Activated T-cell treated with anti-CD3 and anti-CD28 coated beads for 4 hours (primary cell): Measurements from ENCODE around the gene PRKD1.
"Not testable (repeated sequence)": the region's sequence is repeated elsewhere in the genome, so short reads cannot be mapped to it uniquely, and the experiment has no call there.

Experiments used
- DNase-seq: peaks from one replicate; pipeline ENCODE4 v3.0.0-alpha.2; 2020

PRKD1 gene

GRCh38 chr14:29735459-29735858, 192.2 kb downstream of the PRKD1 start:
- DNase-seq = no peak

GRCh38 chr14:29734732-29735131, 192.9 kb downstream of the PRKD1 start:
- no peak for DNase-seq

GRCh38 chr14:29726560-29727331, 200.9 kb downstream of the PRKD1 start:
- not testable (repeated sequence) for DNase-seq

- no peak for DNase-seq
Observed at GRCh38 chr14:29724991-29725390, 202.7 kb downstream of the PRKD1 start.

GRCh38 chr14:29722831-29723230, 204.8 kb downstream of the PRKD1 start:
- DNase-seq = no peak

- no peak for DNase-seq
Observed at GRCh38 chr14:29721586-29721985, 206.1 kb downstream of the PRKD1 start.

DNA sequence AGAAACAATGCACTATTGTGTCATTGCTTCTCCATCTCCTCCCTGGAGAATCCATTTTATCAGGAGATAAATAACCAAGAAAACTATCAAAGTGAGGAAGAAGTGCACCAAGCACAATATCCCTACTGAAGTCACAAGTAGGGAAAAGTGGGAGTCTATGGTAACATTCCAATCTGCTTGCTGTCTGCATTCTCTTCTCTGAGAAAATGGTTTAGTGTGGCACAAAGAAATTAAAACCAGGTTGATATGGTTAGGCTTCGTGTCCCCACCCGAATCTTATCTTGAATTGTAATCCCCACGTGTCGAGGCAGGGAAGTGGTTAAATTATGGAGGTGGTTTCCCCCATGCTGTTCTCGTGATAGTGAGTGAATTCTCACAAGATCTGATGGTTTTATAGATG, 209.7 kb downstream of the PRKD1 start:
- no peak for DNase-seq

DNA sequence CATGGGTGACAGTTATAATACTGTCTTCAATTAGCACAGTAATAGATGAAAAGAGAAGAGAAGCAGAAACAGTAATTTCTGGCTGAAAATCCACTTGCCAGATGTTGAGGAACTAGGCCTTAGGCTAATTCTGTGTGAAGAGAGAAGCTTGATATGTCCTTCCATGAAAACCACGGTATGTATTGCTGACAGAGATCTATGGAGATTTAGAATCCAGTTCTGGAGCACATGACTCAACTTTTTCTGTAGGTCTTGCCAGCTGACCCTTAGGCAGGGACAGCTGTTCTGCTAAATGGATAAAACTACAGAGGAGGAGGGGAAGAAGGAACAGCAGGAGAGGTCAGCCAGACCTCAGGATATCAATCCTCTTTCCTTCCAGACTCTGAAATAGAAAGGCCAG, 211.5 kb downstream of the PRKD1 start:
- DNase-seq = no peak

DNA sequence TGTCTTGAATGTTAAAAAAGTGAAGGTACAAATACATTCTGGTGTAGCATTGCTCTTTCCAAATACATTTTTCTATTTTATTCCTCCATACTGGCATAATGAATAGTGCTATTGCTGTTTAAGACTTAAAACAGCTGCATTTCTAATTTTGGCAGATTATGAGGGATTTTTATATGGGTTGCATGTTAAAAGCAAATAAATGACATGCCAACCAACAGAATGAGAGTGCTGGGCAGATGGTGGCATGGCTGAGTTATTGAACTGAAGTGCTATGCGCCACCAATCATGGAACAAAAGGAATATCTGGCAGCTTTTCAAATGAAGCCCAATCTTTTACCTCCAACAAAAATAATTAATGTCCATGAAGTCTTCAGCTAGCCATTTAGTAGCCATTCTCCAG, 215.0 kb downstream of the PRKD1 start:
- no peak for DNase-seq

DNA sequence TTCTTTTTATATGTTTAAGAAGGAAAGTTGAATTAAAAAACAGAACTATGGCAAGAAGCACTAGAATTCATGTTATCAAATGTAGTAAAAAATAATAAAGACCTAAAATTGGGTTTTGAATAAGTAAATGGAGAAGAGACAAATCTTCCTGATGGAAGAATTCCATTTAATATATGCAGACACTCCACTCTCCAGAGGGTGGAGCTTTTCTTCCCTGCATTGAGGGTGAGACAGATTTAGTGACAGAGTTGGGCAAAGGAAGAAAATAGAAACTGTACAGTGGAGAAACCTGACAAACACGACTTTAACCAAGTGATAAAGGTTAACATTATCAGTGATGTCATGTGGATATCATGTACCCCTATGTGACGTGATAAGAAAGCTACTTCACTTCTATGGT, 217.6 kb downstream of the PRKD1 start:
- DNase-seq = no peak

DNA sequence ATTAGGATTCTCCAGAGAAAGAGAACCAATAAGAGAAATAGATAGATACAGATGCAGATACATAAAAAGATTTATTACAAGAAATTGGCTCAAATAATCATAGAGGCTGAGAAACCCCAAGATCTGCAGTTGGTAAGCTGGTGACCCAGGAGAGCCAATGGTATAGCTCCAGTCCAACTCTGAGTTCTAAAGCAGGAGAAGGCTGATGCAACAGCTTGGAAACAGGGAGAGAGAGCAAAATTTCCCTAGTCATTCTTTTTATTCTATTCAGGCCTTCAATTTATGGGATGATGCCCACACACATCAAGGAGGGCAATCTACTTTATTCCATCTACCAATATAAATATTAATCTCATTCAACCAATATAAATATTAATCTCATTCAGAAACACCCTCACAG, 218.2 kb downstream of the PRKD1 start:
- DNase-seq = no peak

- DNase-seq = no peak
Observed at GRCh38 chr14:29706700-29707099, 220.9 kb downstream of the PRKD1 start.

DNA sequence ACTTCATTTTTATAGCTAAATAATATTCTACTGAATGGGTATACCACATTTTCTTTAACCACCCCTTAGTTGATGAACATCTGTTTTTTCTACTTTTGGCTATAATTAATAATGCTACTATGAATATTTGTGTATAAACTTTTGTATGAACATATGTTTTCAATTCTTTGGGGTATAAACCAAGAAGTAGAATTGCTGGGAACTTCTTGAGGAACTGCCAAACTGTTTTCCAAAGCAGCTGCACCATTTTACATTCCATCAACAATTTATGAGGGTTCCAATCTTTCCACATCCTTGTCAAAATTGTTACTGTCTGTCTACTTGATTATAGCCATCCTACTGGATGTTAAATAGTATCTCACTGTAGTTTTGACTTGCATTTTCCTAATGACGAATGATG, 221.8 kb downstream of the PRKD1 start:
- DNase-seq = no peak

DNA sequence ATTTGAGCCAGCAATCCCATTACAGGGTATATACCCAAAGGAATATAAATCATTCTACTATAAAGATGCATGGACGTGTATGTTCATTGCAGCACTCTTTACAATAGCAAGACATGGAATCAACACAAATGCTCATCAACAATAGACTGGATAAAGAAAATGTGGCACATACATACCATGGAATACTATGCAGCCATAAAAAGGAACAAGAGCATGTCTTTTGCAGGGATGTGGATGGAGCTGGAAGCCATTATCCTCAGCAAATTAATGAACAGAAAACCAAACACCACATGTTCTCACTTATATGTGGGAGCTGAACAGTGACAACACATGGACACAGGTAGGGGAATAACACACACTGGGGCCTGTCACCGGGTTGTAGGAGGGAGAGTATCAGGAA, 238.1 kb downstream of the PRKD1 start:
- DNase-seq = not testable (repeated sequence)

DNA sequence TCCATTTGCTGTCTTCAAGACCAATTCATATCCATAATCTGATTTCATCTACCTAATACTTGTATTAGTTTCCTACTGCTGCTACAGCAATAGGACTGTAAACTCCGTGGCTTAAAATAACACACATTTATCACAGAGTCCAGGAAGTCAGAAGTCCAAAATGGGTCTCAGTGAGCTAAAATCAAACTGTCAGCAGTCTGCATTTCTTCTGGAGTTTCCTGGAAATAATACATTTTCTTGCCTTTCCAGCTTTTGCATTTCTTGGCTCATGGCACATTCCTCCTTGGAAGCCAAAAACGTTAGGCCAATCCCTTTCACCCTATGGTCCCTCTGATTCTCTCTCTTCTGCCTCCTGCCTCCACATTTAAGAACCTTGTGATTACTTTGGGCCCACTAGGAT, 239.8 kb downstream of the PRKD1 start:
- DNase-seq = no peak

DNA sequence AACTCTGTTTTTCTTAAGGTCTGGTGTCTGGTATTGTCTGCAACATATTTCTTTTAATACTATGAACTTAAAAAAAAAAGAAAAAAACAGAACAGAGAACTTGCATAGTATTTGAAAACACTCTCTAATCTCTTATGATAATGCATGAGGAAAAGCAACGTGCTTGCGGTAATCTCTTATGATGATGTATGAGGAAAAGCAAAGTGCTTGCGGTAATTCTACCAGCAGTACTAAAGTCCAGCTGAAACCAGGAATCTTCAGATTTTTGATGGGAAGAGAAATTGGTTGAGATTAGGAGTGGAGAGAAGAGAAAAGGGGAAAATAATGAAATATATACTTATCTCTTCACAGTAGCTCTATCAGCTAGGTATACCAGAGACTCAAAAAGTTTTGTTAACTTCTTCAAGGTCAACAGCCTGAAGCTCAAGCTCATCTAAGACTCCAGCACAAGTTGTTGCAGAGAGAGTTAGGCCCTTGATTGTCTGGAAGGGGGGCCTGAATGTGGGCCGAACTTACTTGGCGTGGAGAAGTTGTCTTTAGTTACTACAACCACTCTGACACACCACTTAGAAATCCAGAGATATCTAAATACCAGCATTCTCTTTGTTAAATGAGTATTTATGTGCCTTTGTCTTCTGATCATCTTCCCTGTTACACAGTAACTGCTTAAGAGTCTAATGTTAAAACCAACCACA, 240.4 kb downstream of the PRKD1 start:
- DNase-seq = no peak

DNA sequence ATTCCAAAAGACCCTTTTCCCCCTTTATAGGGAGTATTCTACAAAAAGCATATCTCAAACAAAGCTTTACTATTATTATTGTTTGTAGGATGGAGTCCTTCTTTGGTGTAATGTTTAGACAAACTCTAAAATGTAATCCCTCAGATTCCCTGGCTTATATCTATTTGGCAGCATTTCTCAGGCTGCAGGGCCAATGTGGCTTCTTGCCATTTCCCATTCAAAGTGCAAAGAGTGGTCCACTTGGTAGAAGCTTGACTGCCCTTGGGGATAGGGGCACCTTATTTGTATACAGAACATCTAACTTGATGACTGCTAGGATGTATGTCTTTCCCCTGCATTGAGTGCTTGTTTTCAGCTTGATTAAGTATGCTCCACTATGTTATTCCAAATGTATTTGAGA, 242.7 kb downstream of the PRKD1 start:
- DNase-seq = no peak

GRCh38 chr14:29682789-29683188, 244.9 kb downstream of the PRKD1 start:
- no peak for DNase-seq

GRCh38 chr14:29681316-29681715, 246.3 kb downstream of the PRKD1 start:
- DNase-seq = no peak

DNA sequence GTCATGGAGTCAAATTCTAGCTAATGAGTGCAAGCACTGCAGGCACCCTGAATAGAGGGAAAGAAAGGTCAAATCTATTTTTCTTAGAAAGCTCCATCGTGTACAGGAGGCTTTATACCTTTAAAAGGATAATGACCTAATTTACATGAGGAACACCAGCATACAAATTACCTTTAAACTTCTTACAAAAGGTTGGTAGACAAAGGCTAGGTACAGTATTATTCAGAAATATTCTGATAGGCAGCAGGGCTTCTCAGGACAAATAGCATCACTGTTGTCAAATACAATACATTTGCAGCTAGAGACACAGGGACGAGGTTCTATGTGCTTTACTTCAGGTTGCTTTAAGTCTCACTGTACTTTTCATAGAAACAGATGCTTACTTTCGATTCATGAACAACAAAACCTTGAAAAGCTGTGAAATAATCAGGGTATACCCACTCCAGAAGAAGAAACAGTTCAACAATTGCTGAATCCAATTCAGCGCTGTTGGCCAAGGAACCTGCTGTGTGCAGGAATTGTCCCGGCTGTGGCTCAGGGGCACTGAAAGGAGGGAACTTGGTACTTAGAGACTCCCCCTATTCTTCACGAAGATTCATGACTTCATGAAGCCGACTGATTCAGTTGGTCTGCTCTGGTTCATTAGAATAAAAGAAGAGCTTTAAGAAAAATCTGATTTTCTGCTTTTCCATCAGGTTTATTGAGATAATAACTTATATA, 252.9 kb downstream of the PRKD1 start:
- no peak for DNase-seq

GRCh38 chr14:29672831-29673230, 254.8 kb downstream of the PRKD1 start:
- DNase-seq = no peak

DNA sequence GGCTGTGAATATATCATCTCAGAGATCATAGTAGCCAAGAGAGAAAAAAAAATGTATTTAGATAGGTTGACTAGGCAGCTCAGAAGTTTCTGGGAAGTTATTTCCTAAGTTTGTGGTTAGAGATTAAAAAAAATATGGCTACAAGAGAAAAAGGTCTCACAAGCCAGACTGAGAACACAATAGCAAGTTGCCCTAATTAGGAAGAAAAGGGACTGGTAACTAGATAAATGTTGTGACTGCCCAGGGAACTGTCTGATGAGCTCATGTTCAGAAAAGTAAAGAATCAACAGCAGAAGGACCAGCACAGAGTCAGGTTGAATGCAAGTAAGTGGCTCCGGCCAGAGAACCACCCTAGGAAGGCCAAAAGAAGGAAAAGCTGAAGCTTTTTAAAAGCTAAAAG, 256.6 kb downstream of the PRKD1 start:
- no peak for DNase-seq

GRCh38 chr14:29668201-29668600, 259.4 kb downstream of the PRKD1 start:
- DNase-seq = no peak

DNA sequence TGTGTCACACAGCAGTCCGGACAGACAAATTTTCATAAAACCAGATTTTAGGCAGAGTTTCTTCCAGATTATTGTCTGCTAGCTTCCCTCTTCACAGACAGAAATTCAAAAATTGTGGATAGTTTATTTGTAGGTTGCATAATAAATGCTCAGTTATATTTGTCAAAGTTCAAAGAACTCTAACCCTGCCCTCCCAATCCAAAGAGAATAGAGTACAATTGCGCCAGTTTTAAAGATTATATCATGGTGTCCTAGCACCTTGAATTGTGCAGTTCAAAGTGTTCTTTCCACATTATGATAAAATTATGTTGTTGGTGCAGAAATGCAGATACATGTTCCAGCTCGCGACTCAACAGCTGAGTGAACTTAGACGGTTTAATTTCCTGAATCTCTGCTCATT, 263.1 kb downstream of the PRKD1 start:
- no peak for DNase-seq
